ENCODE data around the gene KCNG1. TPM values are rescaled to one million over a fixed set of nuclear protein-coding genes. Genes with fewer than 3 reads are reported as not detected.
A peak's percentile ranks its signal among the peaks of the same experiment; 100 is the strongest.

Gene KCNG1, protein sequence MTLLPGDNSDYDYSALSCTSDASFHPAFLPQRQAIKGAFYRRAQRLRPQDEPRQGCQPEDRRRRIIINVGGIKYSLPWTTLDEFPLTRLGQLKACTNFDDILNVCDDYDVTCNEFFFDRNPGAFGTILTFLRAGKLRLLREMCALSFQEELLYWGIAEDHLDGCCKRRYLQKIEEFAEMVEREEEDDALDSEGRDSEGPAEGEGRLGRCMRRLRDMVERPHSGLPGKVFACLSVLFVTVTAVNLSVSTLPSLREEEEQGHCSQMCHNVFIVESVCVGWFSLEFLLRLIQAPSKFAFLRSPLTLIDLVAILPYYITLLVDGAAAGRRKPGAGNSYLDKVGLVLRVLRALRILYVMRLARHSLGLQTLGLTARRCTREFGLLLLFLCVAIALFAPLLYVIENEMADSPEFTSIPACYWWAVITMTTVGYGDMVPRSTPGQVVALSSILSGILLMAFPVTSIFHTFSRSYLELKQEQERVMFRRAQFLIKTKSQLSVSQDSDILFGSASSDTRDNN
- total RNA-seq (0.35 TPM), polyA plus RNA-seq (ENCODE audit: insufficient read depth, low read depth, low replicate concordance) (0.58 TPM)
- long read RNA-seq, donor 1, partial matches to known transcripts, result 0 of 2 reads
- long read RNA-seq, donor 1, other reads (novel, unspliced or antisense), result 0 of 2 reads
- long read RNA-seq, donor 2, partial matches to known transcripts, result 0 of 1 reads
- long read RNA-seq, donor 2, other reads (novel, unspliced or antisense), result 0 of 1 reads
- long read RNA-seq, donor 3, result 0 reads
- long read RNA-seq, donor 4, result 0 reads
- long read RNA-seq, donor 5, result 0 reads
- long read RNA-seq, donor 6, result 0 reads
- long read RNA-seq, donor 7, result 0 reads
- long read RNA-seq, donor 8, result 0 reads
- long read RNA-seq, donor 9, partial matches to known transcripts, result 0 of 1 reads
- long read RNA-seq, donor 9, other reads (novel, unspliced or antisense), result 0 of 1 reads
- long read RNA-seq, donor 10, partial matches to known transcripts, result 0 of 1 reads
- long read RNA-seq, donor 10, other reads (novel, unspliced or antisense), result 0 of 1 reads

DNA sequence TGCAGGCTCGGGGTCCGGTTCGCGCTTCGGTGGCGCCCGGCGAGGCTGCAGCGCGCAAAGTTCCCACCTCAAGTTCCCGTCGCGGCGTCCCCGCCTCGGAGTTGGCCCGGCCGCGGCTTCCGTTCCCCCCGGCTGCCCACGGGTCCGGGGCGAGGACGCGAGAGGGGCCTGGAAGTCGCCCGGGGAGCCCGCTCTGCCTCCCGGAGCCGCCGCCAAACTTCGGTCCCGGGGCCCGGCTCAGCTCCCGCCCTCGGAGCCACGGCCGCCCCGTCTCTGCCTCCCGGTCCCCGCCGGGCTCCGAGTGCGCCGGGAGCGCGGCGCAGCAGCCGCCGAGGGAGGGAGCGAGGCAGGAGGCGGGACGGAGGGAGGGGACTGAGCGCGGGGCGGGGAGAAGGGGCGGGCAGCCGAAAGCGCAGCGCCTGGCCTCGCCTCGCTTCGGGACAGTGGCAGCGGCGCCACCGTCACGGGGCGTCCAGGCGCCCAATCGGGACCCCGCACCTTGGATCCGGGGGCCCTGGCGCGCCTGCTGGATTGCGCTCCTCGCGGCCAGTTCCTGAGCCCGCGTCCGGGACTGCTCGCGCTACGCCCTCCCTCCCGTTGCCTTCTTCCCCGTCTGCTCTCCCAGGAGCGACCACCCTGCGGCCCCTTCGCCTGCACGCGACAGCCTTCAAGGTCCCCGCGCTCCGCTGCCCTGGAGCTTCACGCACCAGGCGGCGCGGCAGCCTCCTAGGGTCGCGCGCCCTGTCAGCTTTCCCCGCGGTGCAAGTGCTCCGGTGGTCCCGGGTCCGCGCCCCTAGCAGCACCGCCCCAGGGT, at the start of gene KCNG1:
Gene KCNG1, minus strand, starts transcription at position 305 of the 814 bp plus-strand sequence. CDS start 12,769 bp downstream, outside the sequence.
- TF ChIP-seq CTCF (IDR thresholded peaks at IDR 0.05; ENCODE audit: borderline replicate concordance, extremely low read depth, insufficient read depth), result no peak
- Histone ChIP-seq H3K9ac (ENCODE audit: low read length in 3 of 3) (no peak within 1 kb of the TSS), H3K27me3 (ENCODE audit: control insufficient read depth, insufficient read depth, low read length) (no peaks in the 10 kb centered on the region), H3K4me1 (ENCODE audit: control insufficient read depth in 2 of 3, insufficient read depth in 2 of 3, low read depth in 1 of 3, low read length in 3 of 3) (no peaks in the 10 kb centered on the region), H3K36me3 (ENCODE audit: control insufficient read depth in 2 of 3, insufficient read depth in 3 of 3, low read length in 3 of 3) (no peaks in the 10 kb centered on the region), H3K9me3 (ENCODE audit: control insufficient read depth in 2 of 3, insufficient read depth in 1 of 3, low read length in 3 of 3) (no peaks in the 10 kb centered on the region), H3K27ac (ENCODE audit: low read depth in 2 of 2, low read length in 2 of 2) (no peak within 1 kb of the TSS), H3K4me3 (ENCODE audit: low read length in 3 of 3) (peak within 1 kb of the TSS in 1 of 3 donors; percentile 13)
- DNase-seq, result peak; percentile 88 to 94 (median 90)
- FAIRE-seq, result no peak
- intact Hi-C loops (cut with DNase I), result no loop called here

DNA sequence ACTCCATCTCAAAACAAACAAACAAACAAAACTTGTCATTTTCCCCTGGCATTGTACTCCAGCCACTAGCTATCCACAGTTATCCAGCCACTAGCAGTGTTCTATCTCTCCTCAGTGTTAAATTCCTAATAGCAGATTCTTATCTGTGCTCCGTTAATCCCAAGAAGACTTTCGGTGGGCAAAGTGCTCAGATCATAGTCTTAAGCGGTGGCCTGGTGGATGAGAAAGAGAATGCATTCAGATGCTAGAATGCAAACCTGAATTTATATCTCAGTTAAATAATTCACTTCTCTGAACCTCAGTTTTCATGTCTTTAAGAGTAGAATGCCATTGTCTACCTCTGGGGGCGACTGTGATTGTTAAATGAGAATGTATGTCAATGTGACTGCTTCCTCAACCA, 47.7 kb upstream of the KCNG1 start:
- no peak for FAIRE-seq
- no peaks in the 10 kb centered on the region for H3K36me3 ChIP-seq (ENCODE audit: control insufficient read depth in 2 of 3, insufficient read depth in 3 of 3, low read length in 3 of 3)
- H3K27me3 ChIP-seq (ENCODE audit: control insufficient read depth, insufficient read depth, low read length), result no peaks in the 10 kb centered on the region
- intact Hi-C loops (cut with DNase I), result no loop called here
- H3K9ac ChIP-seq (ENCODE audit: low read length in 3 of 3), result no peak overlapping the region
- no peak overlapping the region for H3K4me3 ChIP-seq (ENCODE audit: low read length in 3 of 3)
- no peaks in the 10 kb centered on the region for H3K4me1 ChIP-seq (ENCODE audit: control insufficient read depth in 2 of 3, insufficient read depth in 2 of 3, low read depth in 1 of 3, low read length in 3 of 3)
- DNase-seq, result no peak
- no peak overlapping the region for H3K27ac ChIP-seq (ENCODE audit: low read depth in 2 of 2, low read length in 2 of 2)
- H3K9me3 ChIP-seq (ENCODE audit: control insufficient read depth in 2 of 3, insufficient read depth in 1 of 3, low read length in 3 of 3), result no peaks in the 10 kb centered on the region
- no peak for TF ChIP-seq CTCF (IDR thresholded peaks at IDR 0.05; ENCODE audit: borderline replicate concordance, extremely low read depth, insufficient read depth)

GRCh38 chr20:51067792-51068191, 44.9 kb upstream of the KCNG1 start:
- Histone ChIP-seq H3K4me1 (ENCODE audit: control insufficient read depth in 2 of 3, insufficient read depth in 2 of 3, low read depth in 1 of 3, low read length in 3 of 3) (no peaks in the 10 kb centered on the region), H3K4me3 (ENCODE audit: low read length in 3 of 3) (no peak overlapping the region), H3K9ac (ENCODE audit: low read length in 3 of 3) (no peak overlapping the region), H3K27me3 (ENCODE audit: control insufficient read depth, insufficient read depth, low read length) (no peaks in the 10 kb centered on the region), H3K27ac (ENCODE audit: low read depth in 2 of 2, low read length in 2 of 2) (no peak overlapping the region), H3K36me3 (ENCODE audit: control insufficient read depth in 2 of 3, insufficient read depth in 3 of 3, low read length in 3 of 3) (no peaks in the 10 kb centered on the region), H3K9me3 (ENCODE audit: control insufficient read depth in 2 of 3, insufficient read depth in 1 of 3, low read length in 3 of 3) (no peaks in the 10 kb centered on the region)
- FAIRE-seq (no peak), DNase-seq (no peak)
- no peak for TF ChIP-seq CTCF (IDR thresholded peaks at IDR 0.05; ENCODE audit: borderline replicate concordance, extremely low read depth, insufficient read depth)
- intact Hi-C loops (cut with DNase I), result no loop called here
